HepG2 (cell line): ENCODE measurements around the gene UBA6. TPM values are rescaled to one million over a fixed set of nuclear protein-coding genes. Genes with fewer than 3 reads are reported as not detected.

Source experiments
- ELF1 ChIP-seq: sonication (generic); formaldehyde crosslinking; IDR thresholded peaks from 2 replicates; pipeline ENCODE4 v1.4.0; 2020; ENCODE audit warnings: missing genetic modification reagents
- ELF3 ChIP-seq: IDR thresholded peaks from 2 replicates; pipeline ENCODE4 v1.6.1; 2016; ENCODE audit warnings: missing genetic modification reagents, missing compliant biosample characterization
- HNF4A ChIP-seq: sonication (generic); formaldehyde crosslinking; IDR thresholded peaks from 2 replicates; pipeline ENCODE4 v1.4.0; 2020; ENCODE audit warnings: missing genetic modification reagents
- NCOR1 ChIP-seq: fragments of 200-600 bp; sonication (generic); IDR thresholded peaks from 2 replicates; pipeline ENCODE4 v1.7.0; 2017; ENCODE audit warnings: antibody characterized with exemption, low read length, borderline replicate concordance
- THAP11 ChIP-seq: IDR thresholded peaks from 2 replicates; pipeline ENCODE4 v1.6.1; 2016; ENCODE audit warnings: missing biosample characterization, missing genetic modification reagents
- ZBTB7B ChIP-seq: sonication (generic); formaldehyde crosslinking; IDR thresholded peaks from 2 replicates; pipeline ENCODE4 v1.4.0; 2020; ENCODE audit warnings: missing genetic modification reagents
- ZNF3 ChIP-seq: IDR thresholded peaks from 2 replicates; pipeline ENCODE4 v1.7.0; 2017; ENCODE audit warnings: inconsistent platforms
- ZNF335 ChIP-seq: sonication (generic); formaldehyde crosslinking; IDR thresholded peaks from 2 replicates; pipeline ENCODE4 v1.4.0; 2020; ENCODE audit warnings: missing genetic modification reagents
- ZNF350 ChIP-seq: sonication (generic); formaldehyde crosslinking; IDR thresholded peaks from 2 replicates; pipeline ENCODE4 v1.4.0; 2020; ENCODE audit warnings: mild to moderate bottlenecking, low read depth, missing genetic modification reagents, borderline replicate concordance
- ZNF557 ChIP-seq: sonication (generic); formaldehyde crosslinking; IDR thresholded peaks from 2 replicates; pipeline ENCODE4 v1.4.0; 2020; ENCODE audit warnings: missing genetic modification reagents
- ZNF563 ChIP-seq: sonication (generic); formaldehyde crosslinking; IDR thresholded peaks from 2 replicates; pipeline ENCODE4 v1.8.0; 2022; ENCODE audit warnings: mild to moderate bottlenecking, moderate library complexity, missing genetic modification reagents
- polyA plus RNA-seq, 8 experiments: library from polyadenylated mRNA; depleted of rRNA in 3 of 8; stranded (reverse) in 7 of 8; unstranded in 1 of 8; fragments of >200 nt; fragmentation: Illumina TruSeq in 4 of 8; extraction: Trizol in 4 of 8; gene quantifications; 2 replicates each; pipeline versions ENCODE4 v1.2.1 to v1.2.3, GENCODE V29; 2011 to 2016; ENCODE audit warnings: low read depth in 4 of 8, missing spikeins in 1 of 8, mixed read lengths in 1 of 8; ENCODE audit not compliant: insufficient read depth in 1 of 8
- total RNA-seq, 5 experiments: library from RNA; depleted of rRNA; stranded (reverse); fragments of >200 nt; fragmentation: Illumina TruSeq; extraction: Trizol; gene quantifications; 2 replicates each; pipeline ENCODE4 v1.2.3, GENCODE V29; 2016; ENCODE audit warnings: low read depth in 1 of 5
- TF ChIP-seq, protein P1 (sequence below): sonication (generic); formaldehyde crosslinking; IDR thresholded peaks from 2 replicates; pipeline ENCODE4 v1.5.1; 2020; ENCODE audit warnings: missing genetic modification reagents, mild to moderate bottlenecking, borderline replicate concordance
- TF ChIP-seq, protein P2 (sequence below): IDR thresholded peaks from 2 replicates; pipeline ENCODE4 v1.6.1; 2012; ENCODE audit warnings: low read depth, low read length, improper control_type of control experiment
- TF ChIP-seq, protein P3 (sequence below): sonication (generic); formaldehyde crosslinking; IDR thresholded peaks from 2 replicates; pipeline ENCODE4 v1.4.0; 2020; ENCODE audit warnings: missing genetic modification reagents
- TF ChIP-seq, protein P4 (sequence below), 2 experiments: sonication (generic) in 1 of 2; formaldehyde crosslinking in 1 of 2; IDR thresholded peaks; 2 replicates each; pipeline versions ENCODE4 v1.4.0 to v1.6.1; 2018 to 2020; ENCODE audit warnings: missing genetic modification reagents in 2 of 2, borderline replicate concordance in 1 of 2, low read depth in 1 of 2, mild to moderate bottlenecking in 1 of 2, missing biosample characterization in 1 of 2
- TF ChIP-seq, protein P5 (sequence below): sonication (generic); formaldehyde crosslinking; IDR thresholded peaks from 2 replicates; pipeline ENCODE4 v1.5.0; 2020; ENCODE audit warnings: missing genetic modification reagents
- TF ChIP-seq, protein P6 (sequence below): IDR thresholded peaks from 2 replicates; pipeline ENCODE4 v1.6.1; 2016; ENCODE audit warnings: low read depth, borderline replicate concordance

UBA6 gene
- total and polyA plus RNA-seq, 2 of the 13 experiments (the other 11 are each of a cell fraction or from before 2014, with no cell fraction given), result 33.3 to 75.4 TPM

DNA sequence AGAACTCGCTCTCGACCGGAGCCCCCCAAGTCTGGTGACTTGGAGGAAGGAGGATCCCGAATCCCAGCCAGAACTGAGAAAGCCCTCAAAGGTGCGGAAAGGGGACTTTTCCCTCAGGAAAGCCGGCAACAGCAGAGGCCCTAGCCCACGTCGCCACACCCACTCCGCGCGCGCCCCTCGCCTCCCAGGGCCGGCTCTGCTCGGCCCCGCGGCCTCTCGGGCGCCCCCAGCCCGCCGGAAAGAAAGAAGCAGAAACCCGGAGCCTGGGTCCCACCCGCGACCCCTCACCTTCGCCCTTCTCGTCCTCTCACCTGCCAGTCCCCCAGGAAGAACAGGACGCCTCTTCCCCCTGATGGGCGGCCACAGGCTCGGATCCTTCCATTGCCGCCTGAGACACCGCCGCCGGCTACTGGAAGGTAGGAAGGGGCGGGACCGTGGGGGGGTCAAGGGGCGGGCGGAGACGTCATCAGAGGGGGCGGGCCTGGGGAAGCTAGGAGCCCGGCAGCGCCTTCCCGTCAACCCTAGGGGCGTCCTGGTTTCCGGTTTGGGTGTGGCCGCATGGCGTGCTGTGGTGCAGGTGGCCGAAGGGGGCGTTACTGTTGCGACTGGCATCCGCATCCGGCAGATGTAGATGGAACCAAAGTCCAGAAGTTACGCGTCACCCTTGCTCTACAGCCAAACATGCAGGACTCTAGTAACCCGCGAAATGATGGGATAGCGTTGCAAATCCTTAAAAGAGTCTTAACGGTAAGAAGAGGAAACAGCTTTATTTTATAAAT lies at the start of gene UBA6 (continued):
- TF ChIP-seq, protein P1, sequence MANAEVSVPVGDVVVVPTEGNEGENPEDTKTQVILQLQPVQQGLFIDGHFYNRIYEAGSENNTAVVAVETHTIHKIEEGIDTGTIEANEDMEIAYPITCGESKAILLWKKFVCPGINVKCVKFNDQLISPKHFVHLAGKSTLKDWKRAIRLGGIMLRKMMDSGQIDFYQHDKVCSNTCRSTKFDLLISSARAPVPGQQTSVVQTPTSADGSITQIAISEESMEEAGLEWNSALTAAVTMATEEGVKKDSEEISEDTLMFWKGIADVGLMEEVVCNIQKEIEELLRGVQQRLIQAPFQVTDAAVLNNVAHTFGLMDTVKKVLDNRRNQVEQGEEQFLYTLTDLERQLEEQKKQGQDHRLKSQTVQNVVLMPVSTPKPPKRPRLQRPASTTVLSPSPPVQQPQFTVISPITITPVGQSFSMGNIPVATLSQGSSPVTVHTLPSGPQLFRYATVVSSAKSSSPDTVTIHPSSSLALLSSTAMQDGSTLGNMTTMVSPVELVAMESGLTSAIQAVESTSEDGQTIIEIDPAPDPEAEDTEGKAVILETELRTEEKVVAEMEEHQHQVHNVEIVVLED (CRISPR knock-in tag), result peak; percentile 26; the same call in 1 of the 2 replicates
- TF ChIP-seq, protein P2, sequence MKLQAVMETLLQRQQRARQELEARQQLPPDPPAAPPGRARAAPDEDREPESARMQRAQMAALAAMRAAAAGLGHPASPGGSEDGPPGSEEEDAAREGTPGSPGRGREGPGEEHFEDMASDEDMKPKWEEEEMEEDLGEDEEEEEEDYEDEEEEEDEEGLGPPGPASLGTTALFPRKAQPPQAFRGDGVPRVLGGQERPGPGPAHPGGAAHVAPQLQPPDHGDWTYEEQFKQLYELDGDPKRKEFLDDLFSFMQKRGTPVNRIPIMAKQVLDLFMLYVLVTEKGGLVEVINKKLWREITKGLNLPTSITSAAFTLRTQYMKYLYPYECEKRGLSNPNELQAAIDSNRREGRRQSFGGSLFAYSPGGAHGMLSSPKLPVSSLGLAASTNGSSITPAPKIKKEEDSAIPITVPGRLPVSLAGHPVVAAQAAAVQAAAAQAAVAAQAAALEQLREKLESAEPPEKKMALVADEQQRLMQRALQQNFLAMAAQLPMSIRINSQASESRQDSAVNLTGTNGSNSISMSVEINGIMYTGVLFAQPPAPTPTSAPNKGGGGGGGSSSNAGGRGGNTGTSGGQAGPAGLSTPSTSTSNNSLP, result 0 out of 2 replicates have a peak, but pooled peaks have one; percentile 11
- TF ChIP-seq ZNF335 (CRISPR knock-in tag) (peak; percentile 83), ELF1 (CRISPR knock-in tag) (peak; percentile 87), ELF3 (peak; percentile 83), ZNF3 (0 out of 2 replicates have a peak, but pooled peaks have one; percentile 37), ZNF557 (CRISPR knock-in tag) (peak; percentile 64; the same call in 1 of the 2 replicates), NCOR1 (peak; percentile 58; the same call in 1 of the 2 replicates), HNF4A (CRISPR knock-in tag) (peak; percentile 93), THAP11 (CRISPR knock-in tag) (peak; percentile 87), ZBTB7B (CRISPR knock-in tag) (0 out of 2 replicates have a peak, but pooled peaks have one; percentile 60), ZNF563 (CRISPR knock-in tag) (0 out of 2 replicates have a peak, but pooled peaks have one; percentile 58), ZNF350 (CRISPR knock-in tag) (peak; percentile 74; the same call in 1 of the 2 replicates)
- TF ChIP-seq, protein P3, sequence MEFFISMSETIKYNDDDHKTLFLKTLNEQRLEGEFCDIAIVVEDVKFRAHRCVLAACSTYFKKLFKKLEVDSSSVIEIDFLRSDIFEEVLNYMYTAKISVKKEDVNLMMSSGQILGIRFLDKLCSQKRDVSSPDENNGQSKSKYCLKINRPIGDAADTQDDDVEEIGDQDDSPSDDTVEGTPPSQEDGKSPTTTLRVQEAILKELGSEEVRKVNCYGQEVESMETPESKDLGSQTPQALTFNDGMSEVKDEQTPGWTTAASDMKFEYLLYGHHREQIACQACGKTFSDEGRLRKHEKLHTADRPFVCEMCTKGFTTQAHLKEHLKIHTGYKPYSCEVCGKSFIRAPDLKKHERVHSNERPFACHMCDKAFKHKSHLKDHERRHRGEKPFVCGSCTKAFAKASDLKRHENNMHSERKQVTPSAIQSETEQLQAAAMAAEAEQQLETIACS (CRISPR knock-in tag), result peak; percentile 86
- TF ChIP-seq, protein P4, sequence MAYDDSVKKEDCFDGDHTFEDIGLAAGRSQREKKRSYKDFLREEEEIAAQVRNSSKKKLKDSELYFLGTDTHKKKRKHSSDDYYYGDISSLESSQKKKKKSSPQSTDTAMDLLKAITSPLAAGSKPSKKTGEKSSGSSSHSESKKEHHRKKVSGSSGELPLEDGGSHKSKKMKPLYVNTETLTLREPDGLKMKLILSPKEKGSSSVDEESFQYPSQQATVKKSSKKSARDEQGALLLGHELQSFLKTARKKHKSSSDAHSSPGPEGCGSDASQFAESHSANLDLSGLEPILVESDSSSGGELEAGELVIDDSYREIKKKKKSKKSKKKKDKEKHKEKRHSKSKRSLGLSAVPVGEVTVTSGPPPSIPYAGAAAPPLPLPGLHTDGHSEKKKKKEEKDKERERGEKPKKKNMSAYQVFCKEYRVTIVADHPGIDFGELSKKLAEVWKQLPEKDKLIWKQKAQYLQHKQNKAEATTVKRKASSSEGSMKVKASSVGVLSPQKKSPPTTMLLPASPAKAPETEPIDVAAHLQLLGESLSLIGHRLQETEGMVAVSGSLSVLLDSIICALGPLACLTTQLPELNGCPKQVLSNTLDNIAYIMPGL (CRISPR knock-in tag; IDR thresholded peaks at IDR 0.05; ENCODE audit: borderline replicate concordance in 1 of 2, low read depth in 1 of 2), result peak; percentile 75 to 83
- TF ChIP-seq, protein P5, sequence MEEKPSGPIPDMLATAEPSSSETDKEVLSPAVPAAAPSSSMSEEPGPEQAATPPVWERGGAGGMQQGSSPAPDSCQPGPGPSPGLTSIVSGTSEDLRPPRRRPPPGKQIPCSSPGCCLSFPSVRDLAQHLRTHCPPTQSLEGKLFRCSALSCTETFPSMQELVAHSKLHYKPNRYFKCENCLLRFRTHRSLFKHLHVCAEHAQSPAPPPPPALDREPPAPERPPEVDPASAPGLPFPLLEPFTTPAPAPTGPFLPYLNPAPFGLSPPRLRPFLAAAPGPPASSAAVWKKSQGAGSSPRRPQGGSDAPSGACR (CRISPR knock-in tag), result peak; percentile 35; the same call in 1 of the 2 replicates
- TF ChIP-seq, protein P6, sequence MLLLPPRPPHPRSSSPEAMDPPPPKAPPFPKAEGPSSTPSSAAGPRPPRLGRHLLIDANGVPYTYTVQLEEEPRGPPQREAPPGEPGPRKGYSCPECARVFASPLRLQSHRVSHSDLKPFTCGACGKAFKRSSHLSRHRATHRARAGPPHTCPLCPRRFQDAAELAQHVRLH (CRISPR knock-in tag), result peak; percentile 70; the same call in 1 of the 2 replicates
